GM23338 (cell line): ENCODE results near the gene NUCB2. TPM values are rescaled to one million over a fixed set of nuclear protein-coding genes. Genes with fewer than 3 reads are reported as not detected.

Experiments used
- ATAC-seq: fragments of 200-7000 bp; cut with Tn5 transposase; 3 replicates; pipeline ENCODE4 v1.9.1; 2020
- DNase-seq: peaks from one replicate; pipeline ENCODE4 v3.0.0-alpha.2; 2015; ENCODE audit warnings: low spot score
- H2AFZ ChIP-seq: fragments of 200-600 bp; sonication (generic); 2 replicates; pipeline ENCODE4 v1.8.0; 2016; ENCODE audit warnings: antibody characterized with exemption, mild to moderate bottlenecking, moderate library complexity
- H3F3A ChIP-seq: fragments of 200-600 bp; sonication (generic); replicated peaks from 2 replicates; pipeline ENCODE4 v1.8.0; 2017; ENCODE audit warnings: antibody characterized with exemption, mixed run types, low read depth
- H3K27ac ChIP-seq: fragments of 200-600 bp; sonication (generic); 2 replicates; pipeline ENCODE4 v1.6.1; 2016; ENCODE audit warnings: low read depth
- H3K27me3 ChIP-seq: fragments of 200-600 bp; sonication (generic); 2 replicates; pipeline ENCODE4 v1.8.0; 2016; ENCODE audit warnings: mild to moderate bottlenecking, mixed run types, moderate library complexity; ENCODE audit not compliant: insufficient read depth
- H3K36me3 ChIP-seq: fragments of 200-600 bp; sonication (generic); 2 replicates; pipeline ENCODE4 v1.8.0; 2016; ENCODE audit warnings: mild to moderate bottlenecking; ENCODE audit not compliant: insufficient read depth
- H3K4me1 ChIP-seq: fragments of 200-600 bp; sonication (generic); 2 replicates; pipeline ENCODE4 v1.8.0; 2016; ENCODE audit warnings: mild to moderate bottlenecking, moderate library complexity; ENCODE audit not compliant: insufficient read depth
- H3K4me2 ChIP-seq: fragments of 200-600 bp; sonication (generic); 2 replicates; pipeline ENCODE4 v1.7.1; 2017; ENCODE audit warnings: mixed run types
- H3K4me3 ChIP-seq: fragments of 200-600 bp; sonication (generic); 2 replicates; pipeline ENCODE4 v1.6.1; 2016; ENCODE audit warnings: mixed run types
- H3K79me2 ChIP-seq: fragments of 200-600 bp; sonication (generic); replicated peaks from 2 replicates; pipeline ENCODE4 v1.8.0; 2017; ENCODE audit warnings: mild to moderate bottlenecking; ENCODE audit not compliant: insufficient read depth
- H3K9me2 ChIP-seq: fragments of 200-600 bp; sonication (generic); 2 replicates; pipeline ENCODE4 v1.8.0; 2017; ENCODE audit not compliant: insufficient read depth
- H4K20me1 ChIP-seq: fragments of 200-600 bp; sonication (generic); replicated peaks from 2 replicates; pipeline ENCODE4 v1.8.0; 2017; ENCODE audit warnings: mild to moderate bottlenecking; ENCODE audit not compliant: insufficient read depth
- H3K27ac Mint-ChIP-seq: 2 replicates; pipeline ENCODE4 v1.8.0; 2020; ENCODE audit warnings: inconsistent platforms, mild to moderate bottlenecking, moderate library complexity, mixed read lengths
- H3K27me3 Mint-ChIP-seq: 3 replicates; pipeline ENCODE4 v1.8.0; 2022; ENCODE audit warnings: low read depth, mild to moderate bottlenecking, moderate library complexity, mixed read lengths, inconsistent platforms; ENCODE audit not compliant: insufficient read depth, poor library complexity
- H3K36me3 Mint-ChIP-seq: 3 replicates; pipeline ENCODE4 v1.8.0; 2021; ENCODE audit warnings: low read depth, mild to moderate bottlenecking, inconsistent platforms, moderate library complexity, mixed read lengths
- H3K4me1 Mint-ChIP-seq: 3 replicates; pipeline ENCODE4 v1.8.0; 2020; ENCODE audit warnings: mild to moderate bottlenecking, inconsistent platforms, mixed read lengths
- H3K4me3 Mint-ChIP-seq: 3 replicates; pipeline ENCODE4 v1.8.0; 2021; ENCODE audit warnings: moderate library complexity, mild to moderate bottlenecking, inconsistent platforms, mixed read lengths
- H3K9me3 Mint-ChIP-seq: 3 replicates; pipeline ENCODE4 v1.8.0; 2020; ENCODE audit warnings: moderate library complexity, mild to moderate bottlenecking, inconsistent platforms, mixed read lengths
- CREB1 ChIP-seq: fragments of 250-450 bp; sonication (Bioruptor Pico); IDR thresholded peaks from 2 replicates; pipeline ENCODE4 v1.5.0; 2020; ENCODE audit warnings: low read depth, mild to moderate bottlenecking, moderate library complexity
- EZH2phosphoT487 ChIP-seq: fragments of 200-600 bp; sonication (generic); IDR thresholded peaks from one replicate; pipeline ENCODE4 v1.8.1; 2018; ENCODE audit warnings: antibody characterized with exemption; ENCODE audit not compliant: unreplicated experiment
- JUNB ChIP-seq: IDR thresholded peaks from one replicate; pipeline ENCODE4 v1.6.1; 2016; ENCODE audit warnings: antibody characterized with exemption; ENCODE audit not compliant: unreplicated experiment
- NANOG ChIP-seq: IDR thresholded peaks from 2 replicates; pipeline ENCODE4 v1.6.1; 2016; ENCODE audit warnings: antibody characterized with exemption, borderline replicate concordance
- POLR2AphosphoS5 ChIP-seq: IDR thresholded peaks from 2 replicates; pipeline ENCODE4 v1.6.1; 2016; ENCODE audit warnings: antibody characterized with exemption, low read depth
- STAT1 ChIP-seq: IDR thresholded peaks from one replicate; pipeline ENCODE4 v1.6.1; 2016; ENCODE audit warnings: antibody characterized with exemption; ENCODE audit not compliant: unreplicated experiment
- ZNF114 ChIP-seq: fragments of 250-450 bp; sonication (Bioruptor Pico); IDR thresholded peaks from 2 replicates; pipeline ENCODE4 v1.5.0; 2020; ENCODE audit warnings: mild to moderate bottlenecking, moderate library complexity
- ZNF331 ChIP-seq: fragments of 250-450 bp; sonication (Bioruptor Pico); IDR thresholded peaks from 2 replicates; pipeline ENCODE4 v1.5.0; 2020; ENCODE audit warnings: low read depth, mild to moderate bottlenecking, moderate library complexity
- polyA plus RNA-seq: library from polyadenylated mRNA; unstranded; fragments of >200 nt; fragmentation: Nextera tagmentation; extraction: Ambion mirVana; gene quantifications from 2 replicates; pipeline ENCODE4 v1.2.1, GENCODE V29; 2016
- total RNA-seq: library from RNA; depleted of rRNA; stranded (reverse); fragments of >200 nt; shearing (Covaris generic); gene quantifications from 2 replicates; pipeline ENCODE4 v1.2.3, GENCODE V29; 2014
- TF ChIP-seq, protein P1 (sequence below): IDR thresholded peaks from one replicate; pipeline ENCODE4 v1.6.1; 2018; ENCODE audit warnings: antibody characterized with exemption; ENCODE audit not compliant: unreplicated experiment
- TF ChIP-seq, protein P2 (sequence below), 2 experiments: fragments of 200-600 bp in 1 of 2; sonication (generic) in 1 of 2; conservative IDR thresholded peaks; 2 replicates each; pipeline versions ENCODE4 v1.5.1 to v1.6.1; 2016 to 2017; ENCODE audit warnings: antibody characterized with exemption in 2 of 2, low read depth in 2 of 2, mild to moderate bottlenecking in 2 of 2, moderate library complexity in 1 of 2
- TF ChIP-seq, protein P3 (sequence below): IDR thresholded peaks from 2 replicates; pipeline ENCODE4 v1.6.1; 2016; ENCODE audit warnings: antibody characterized with exemption

NUCB2 gene
- total and polyA plus RNA-seq, 2 experiments from 2014 or later: 16.6 to 86.9 TPM

DNA sequence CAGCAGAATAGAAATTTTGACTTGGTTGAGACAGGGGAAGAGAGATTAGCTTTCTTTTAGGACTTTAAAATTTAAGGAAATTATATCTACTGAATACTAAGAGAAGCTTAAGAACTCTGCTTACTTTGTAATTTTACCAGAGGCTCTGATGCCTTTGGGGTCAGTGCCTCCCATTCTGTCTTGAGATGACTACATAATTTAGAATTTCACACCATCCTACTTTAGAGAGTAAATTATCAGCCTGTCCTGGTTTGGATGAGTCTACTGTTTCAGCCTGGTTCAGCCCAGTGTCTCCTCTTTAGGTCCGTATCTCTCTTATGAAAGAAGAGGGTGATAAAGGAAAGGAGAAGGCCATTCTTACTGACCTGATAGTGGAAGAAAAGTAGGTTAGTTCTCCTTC lies 9.8 kb downstream of the NUCB2 start:
- no peaks in the 10 kb centered on the region for H3K27me3 Mint-ChIP-seq
- TF ChIP-seq STAT1 (no peak), NANOG (no peak), CREB1 (CRISPR knock-in tag) (no peak), ZNF331 (CRISPR knock-in tag) (no peak), ZNF114 (no peak), JUNB (no peak), POLR2AphosphoS5 (no peak), EZH2phosphoT487 (no peak)
- TF ChIP-seq, protein P1, sequence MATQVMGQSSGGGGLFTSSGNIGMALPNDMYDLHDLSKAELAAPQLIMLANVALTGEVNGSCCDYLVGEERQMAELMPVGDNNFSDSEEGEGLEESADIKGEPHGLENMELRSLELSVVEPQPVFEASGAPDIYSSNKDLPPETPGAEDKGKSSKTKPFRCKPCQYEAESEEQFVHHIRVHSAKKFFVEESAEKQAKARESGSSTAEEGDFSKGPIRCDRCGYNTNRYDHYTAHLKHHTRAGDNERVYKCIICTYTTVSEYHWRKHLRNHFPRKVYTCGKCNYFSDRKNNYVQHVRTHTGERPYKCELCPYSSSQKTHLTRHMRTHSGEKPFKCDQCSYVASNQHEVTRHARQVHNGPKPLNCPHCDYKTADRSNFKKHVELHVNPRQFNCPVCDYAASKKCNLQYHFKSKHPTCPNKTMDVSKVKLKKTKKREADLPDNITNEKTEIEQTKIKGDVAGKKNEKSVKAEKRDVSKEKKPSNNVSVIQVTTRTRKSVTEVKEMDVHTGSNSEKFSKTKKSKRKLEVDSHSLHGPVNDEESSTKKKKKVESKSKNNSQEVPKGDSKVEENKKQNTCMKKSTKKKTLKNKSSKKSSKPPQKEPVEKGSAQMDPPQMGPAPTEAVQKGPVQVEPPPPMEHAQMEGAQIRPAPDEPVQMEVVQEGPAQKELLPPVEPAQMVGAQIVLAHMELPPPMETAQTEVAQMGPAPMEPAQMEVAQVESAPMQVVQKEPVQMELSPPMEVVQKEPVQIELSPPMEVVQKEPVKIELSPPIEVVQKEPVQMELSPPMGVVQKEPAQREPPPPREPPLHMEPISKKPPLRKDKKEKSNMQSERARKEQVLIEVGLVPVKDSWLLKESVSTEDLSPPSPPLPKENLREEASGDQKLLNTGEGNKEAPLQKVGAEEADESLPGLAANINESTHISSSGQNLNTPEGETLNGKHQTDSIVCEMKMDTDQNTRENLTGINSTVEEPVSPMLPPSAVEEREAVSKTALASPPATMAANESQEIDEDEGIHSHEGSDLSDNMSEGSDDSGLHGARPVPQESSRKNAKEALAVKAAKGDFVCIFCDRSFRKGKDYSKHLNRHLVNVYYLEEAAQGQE: no peak
- TF ChIP-seq, protein P2, sequence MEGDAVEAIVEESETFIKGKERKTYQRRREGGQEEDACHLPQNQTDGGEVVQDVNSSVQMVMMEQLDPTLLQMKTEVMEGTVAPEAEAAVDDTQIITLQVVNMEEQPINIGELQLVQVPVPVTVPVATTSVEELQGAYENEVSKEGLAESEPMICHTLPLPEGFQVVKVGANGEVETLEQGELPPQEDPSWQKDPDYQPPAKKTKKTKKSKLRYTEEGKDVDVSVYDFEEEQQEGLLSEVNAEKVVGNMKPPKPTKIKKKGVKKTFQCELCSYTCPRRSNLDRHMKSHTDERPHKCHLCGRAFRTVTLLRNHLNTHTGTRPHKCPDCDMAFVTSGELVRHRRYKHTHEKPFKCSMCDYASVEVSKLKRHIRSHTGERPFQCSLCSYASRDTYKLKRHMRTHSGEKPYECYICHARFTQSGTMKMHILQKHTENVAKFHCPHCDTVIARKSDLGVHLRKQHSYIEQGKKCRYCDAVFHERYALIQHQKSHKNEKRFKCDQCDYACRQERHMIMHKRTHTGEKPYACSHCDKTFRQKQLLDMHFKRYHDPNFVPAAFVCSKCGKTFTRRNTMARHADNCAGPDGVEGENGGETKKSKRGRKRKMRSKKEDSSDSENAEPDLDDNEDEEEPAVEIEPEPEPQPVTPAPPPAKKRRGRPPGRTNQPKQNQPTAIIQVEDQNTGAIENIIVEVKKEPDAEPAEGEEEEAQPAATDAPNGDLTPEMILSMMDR (conservative IDR thresholded peaks at IDR 0.05; ENCODE audit: low read depth in 2 of 2): no peak
- TF ChIP-seq, protein P3, sequence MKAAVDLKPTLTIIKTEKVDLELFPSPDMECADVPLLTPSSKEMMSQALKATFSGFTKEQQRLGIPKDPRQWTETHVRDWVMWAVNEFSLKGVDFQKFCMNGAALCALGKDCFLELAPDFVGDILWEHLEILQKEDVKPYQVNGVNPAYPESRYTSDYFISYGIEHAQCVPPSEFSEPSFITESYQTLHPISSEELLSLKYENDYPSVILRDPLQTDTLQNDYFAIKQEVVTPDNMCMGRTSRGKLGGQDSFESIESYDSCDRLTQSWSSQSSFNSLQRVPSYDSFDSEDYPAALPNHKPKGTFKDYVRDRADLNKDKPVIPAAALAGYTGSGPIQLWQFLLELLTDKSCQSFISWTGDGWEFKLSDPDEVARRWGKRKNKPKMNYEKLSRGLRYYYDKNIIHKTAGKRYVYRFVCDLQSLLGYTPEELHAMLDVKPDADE: no peak
- no peak overlapping the region for H3K27ac ChIP-seq
- H3K36me3 ChIP-seq: no peaks in the 10 kb centered on the region
- H3K4me2 ChIP-seq: no peak overlapping the region
- DNase-seq (no peak), ATAC-seq (no peak)
- no peaks in the 10 kb centered on the region for H3F3A ChIP-seq
- no peaks in the 10 kb centered on the region for H3K27me3 ChIP-seq
- H3K4me1 Mint-ChIP-seq: 0 out of 3 replicates have a peak, but pooled peaks cover 2% of the 10 kb centered on the region
- no peak overlapping the region for H2AFZ ChIP-seq
- no peak overlapping the region for H3K4me3 ChIP-seq
- no peaks in the 10 kb centered on the region for H3K4me1 ChIP-seq
- H3K27ac Mint-ChIP-seq: no peak overlapping the region
- H3K4me3 Mint-ChIP-seq: no peak overlapping the region
- no peaks in the 10 kb centered on the region for H3K9me3 Mint-ChIP-seq
- H3K36me3 Mint-ChIP-seq: no peaks in the 10 kb centered on the region
- H3K9me2 ChIP-seq: no peaks in the 10 kb centered on the region
- H4K20me1 ChIP-seq: no peaks in the 10 kb centered on the region
- H3K79me2 ChIP-seq: no peaks in the 10 kb centered on the region
